GM04504 (cell line): ENCODE results near the gene YIPF5.

ENCODE experiments used
- DNase-seq: peaks from one replicate; pipeline ENCODE4 v3.0.0-alpha.2; 2012; ENCODE audit warnings: low read depth

YIPF5 gene

GRCh38 chr5:144177548-144177947, 7.1 kb upstream of the YIPF5 start:
- no peak for DNase-seq

- DNase-seq, result no peak
Measured at GRCh38 chr5:144173766-144174165, 3.3 kb upstream of the YIPF5 start.

GRCh38 chr5:144169904-144170275, 569 bp downstream of the YIPF5 start:
- no peak for DNase-seq

- no peak for DNase-seq
Measured at GRCh38 chr5:144167998-144168397, 2.5 kb downstream of the YIPF5 start.

GRCh38 chr5:144166696-144167095, 3.8 kb downstream of the YIPF5 start:
- DNase-seq, result no peak

- DNase-seq, result no peak
Measured at GRCh38 chr5:144162686-144163085, 7.8 kb downstream of the YIPF5 start.

- DNase-seq, result no peak
Measured at GRCh38 chr5:144156767-144157171, 13.7 kb downstream of the YIPF5 start.

GRCh38 chr5:144151026-144151425, 19.4 kb downstream of the YIPF5 start:
- no peak for DNase-seq

GRCh38 chr5:144144956-144145751, 25.3 kb downstream of the YIPF5 start:
- DNase-seq, result no peak

- no peak for DNase-seq
Measured at GRCh38 chr5:144143625-144144024, 26.8 kb downstream of the YIPF5 start.

GRCh38 chr5:144142824-144143162, 27.7 kb downstream of the YIPF5 start:
- no peak for DNase-seq

GRCh38 chr5:144142139-144142823, 28.2 kb downstream of the YIPF5 start:
- DNase-seq, result no peak

- no peak for DNase-seq
Measured at GRCh38 chr5:144141585-144141984, 28.9 kb downstream of the YIPF5 start.

GRCh38 chr5:144139586-144139985, 30.9 kb downstream of the YIPF5 start:
- peak; percentile 59 for DNase-seq

GRCh38 chr5:144135113-144135762, 35.2 kb downstream of the YIPF5 start:
- DNase-seq, result no peak

- DNase-seq, result no peak
Measured at GRCh38 chr5:144134194-144134826, 36.1 kb downstream of the YIPF5 start.

- no peak for DNase-seq
Measured at GRCh38 chr5:144133050-144133633, 37.3 kb downstream of the YIPF5 start.

GRCh38 chr5:144131261-144131660, 39.2 kb downstream of the YIPF5 start:
- no peak for DNase-seq

GRCh38 chr5:144130306-144130705, 40.2 kb downstream of the YIPF5 start:
- no peak for DNase-seq

GRCh38 chr5:144128844-144129243, 41.6 kb downstream of the YIPF5 start:
- no peak for DNase-seq

GRCh38 chr5:144126707-144127106, 43.8 kb downstream of the YIPF5 start:
- DNase-seq, result no peak

- DNase-seq, result peak; percentile 63
Measured at GRCh38 chr5:144125163-144125726, 45.2 kb downstream of the YIPF5 start.
